Measurements from ENCODE around the gene GK. TPM values are rescaled to one million over a fixed set of nuclear protein-coding genes. Genes with fewer than 3 reads are reported as not detected.

The GK gene
- total RNA-seq = 3.5 and 5.8 TPM in 2 replicates

GRCh38 chrX:30653415-30654131 lies at the start of gene GK:
Gene GK (plus strand): TSS chrX:30653423. CDS start chrX:30653538, 115 bp downstream.

Small RNA genes within 50 kb of the gene (small RNA-seq; reads per million reads assigned to genes)
- gene CKS1BP6 = not detected

Other genes starting within 250 kb of the GK start
- gene TASL, start 75.7 kb upstream of the GK start, total RNA-seq = not detected in 2 replicates
- 16.2 and 16.4 TPM in 2 replicates for gene TAB3, start 235.8 kb downstream of the GK start, total RNA-seq